OCI-LY7 (cell line): ENCODE measurements around the gene MYOM3.

Experiments used
- EZH2phosphoT487 ChIP-seq: fragments of 200-600 bp; sonication (generic); IDR thresholded peaks from 2 replicates; pipeline ENCODE4 v1.6.1; 2018; ENCODE audit warnings: low read depth, borderline replicate concordance, mild to moderate bottlenecking, mixed run types, antibody characterized with exemption, low read length, moderate library complexity, mixed read lengths
- TF ChIP-seq, protein P1 (sequence below): fragments of 200-600 bp; sonication (generic); conservative IDR thresholded peaks from 2 replicates; pipeline ENCODE4 v1.5.1; 2014; ENCODE audit warnings: mild to moderate bottlenecking, antibody characterized with exemption, low read length, moderate library complexity, mixed read lengths

DNA sequence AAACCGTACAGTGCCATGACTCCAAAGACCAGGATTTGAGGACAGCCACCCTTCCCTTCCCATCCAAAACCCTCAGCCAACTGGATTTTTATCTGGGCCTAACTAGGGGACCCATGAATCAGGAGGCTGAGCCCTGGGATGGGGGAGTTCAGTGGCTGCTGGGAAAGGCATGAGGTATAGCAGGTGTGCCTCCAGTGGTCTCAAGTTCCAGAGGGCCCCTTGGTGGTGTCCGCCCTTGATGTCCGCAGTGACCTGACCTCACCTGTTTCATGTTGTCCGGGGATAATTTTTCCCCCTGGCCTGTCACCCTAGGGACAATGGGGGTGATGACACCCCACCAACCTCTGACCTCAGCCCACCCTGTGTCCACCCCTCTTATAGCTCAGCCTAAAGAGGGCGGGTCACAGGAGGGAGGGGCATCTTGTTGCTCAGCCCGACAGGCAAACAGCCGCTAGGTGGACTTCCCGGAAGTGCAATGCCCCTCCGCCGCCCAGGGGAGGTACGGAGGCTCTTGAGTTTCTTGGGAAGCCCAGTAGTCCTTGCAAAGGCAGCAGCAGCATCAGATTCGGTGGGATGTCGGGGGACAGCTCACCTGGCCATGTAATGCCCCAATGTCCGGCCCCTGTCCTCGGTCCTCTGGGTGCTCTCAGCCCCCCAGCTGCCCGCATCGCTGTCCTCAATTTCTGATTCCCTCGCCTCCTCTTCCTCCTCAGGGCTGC is 44.8 kb upstream of the MYOM3 start:
- TF ChIP-seq, protein P1, sequence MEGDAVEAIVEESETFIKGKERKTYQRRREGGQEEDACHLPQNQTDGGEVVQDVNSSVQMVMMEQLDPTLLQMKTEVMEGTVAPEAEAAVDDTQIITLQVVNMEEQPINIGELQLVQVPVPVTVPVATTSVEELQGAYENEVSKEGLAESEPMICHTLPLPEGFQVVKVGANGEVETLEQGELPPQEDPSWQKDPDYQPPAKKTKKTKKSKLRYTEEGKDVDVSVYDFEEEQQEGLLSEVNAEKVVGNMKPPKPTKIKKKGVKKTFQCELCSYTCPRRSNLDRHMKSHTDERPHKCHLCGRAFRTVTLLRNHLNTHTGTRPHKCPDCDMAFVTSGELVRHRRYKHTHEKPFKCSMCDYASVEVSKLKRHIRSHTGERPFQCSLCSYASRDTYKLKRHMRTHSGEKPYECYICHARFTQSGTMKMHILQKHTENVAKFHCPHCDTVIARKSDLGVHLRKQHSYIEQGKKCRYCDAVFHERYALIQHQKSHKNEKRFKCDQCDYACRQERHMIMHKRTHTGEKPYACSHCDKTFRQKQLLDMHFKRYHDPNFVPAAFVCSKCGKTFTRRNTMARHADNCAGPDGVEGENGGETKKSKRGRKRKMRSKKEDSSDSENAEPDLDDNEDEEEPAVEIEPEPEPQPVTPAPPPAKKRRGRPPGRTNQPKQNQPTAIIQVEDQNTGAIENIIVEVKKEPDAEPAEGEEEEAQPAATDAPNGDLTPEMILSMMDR, result no peak
- no peak for TF ChIP-seq EZH2phosphoT487
